Measurements from ENCODE around the gene ST3GAL3. TPM values are rescaled to one million over a fixed set of nuclear protein-coding genes. Genes with fewer than 3 reads are reported as not detected.

Gene ST3GAL3
- polyA plus RNA-seq, 1 of the 3 experiments (the other 2 are of a cell fraction), result 20.6 TPM

DNA sequence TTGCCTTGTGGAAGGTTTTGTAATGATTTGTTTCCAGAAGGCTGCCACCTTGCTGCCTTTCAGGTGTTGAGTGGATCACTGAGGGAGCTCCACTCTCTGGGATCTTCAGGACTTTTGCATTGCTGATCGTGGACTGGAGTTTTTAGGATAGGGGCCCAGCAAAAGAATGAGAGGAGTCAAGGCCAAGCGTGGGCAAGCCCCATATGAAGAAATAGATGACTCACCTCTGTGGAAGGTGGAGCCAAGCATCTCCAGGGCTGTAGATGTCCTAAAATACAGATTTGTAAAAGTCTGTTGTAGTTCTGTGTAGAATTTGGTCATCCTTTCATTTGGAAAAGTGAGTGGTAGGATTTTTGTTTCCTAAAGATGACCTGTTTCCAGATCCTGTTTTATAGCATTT, 67.0 kb downstream of the ST3GAL3 start:
- H3K36me3 ChIP-seq (replicated peaks in 1 of 2; ENCODE audit: control insufficient read depth in 1 of 2, insufficient read depth in 2 of 2, low read length in 1 of 2), result peaks cover 0 to 27% of the 10 kb centered on the region in 2 experiments
- no peaks in the 10 kb centered on the region for H3K27me3 ChIP-seq (ENCODE audit: insufficient read depth)
- no peak for DNase-seq
- 39% methylated on average over 2 of the region's 2 CpGs for WGBS (ENCODE audit: low lambda C conversion rate)
- H3K9me3 ChIP-seq, result no peaks in the 10 kb centered on the region
- H4K20me1 ChIP-seq (ENCODE audit: insufficient read depth), result no peaks in the 10 kb centered on the region
- peaks cover 22% of the 10 kb centered on the region for H3F3A ChIP-seq (replicated peaks; ENCODE audit: insufficient read depth)
- TF ChIP-seq GABPA (IDR thresholded peaks at IDR 0.05; ENCODE audit: low read depth), result no peak
- no peak for TF ChIP-seq NFIC (IDR thresholded peaks at IDR 0.05; ENCODE audit: borderline replicate concordance)
- TF ChIP-seq SIN3A (IDR thresholded peaks at IDR 0.05; ENCODE audit: borderline replicate concordance, low read depth, low read length), result no peak
- no peak for TF ChIP-seq MEF2A (IDR thresholded peaks at IDR 0.05; ENCODE audit: borderline replicate concordance, low read depth)
- TF ChIP-seq, protein P1, sequence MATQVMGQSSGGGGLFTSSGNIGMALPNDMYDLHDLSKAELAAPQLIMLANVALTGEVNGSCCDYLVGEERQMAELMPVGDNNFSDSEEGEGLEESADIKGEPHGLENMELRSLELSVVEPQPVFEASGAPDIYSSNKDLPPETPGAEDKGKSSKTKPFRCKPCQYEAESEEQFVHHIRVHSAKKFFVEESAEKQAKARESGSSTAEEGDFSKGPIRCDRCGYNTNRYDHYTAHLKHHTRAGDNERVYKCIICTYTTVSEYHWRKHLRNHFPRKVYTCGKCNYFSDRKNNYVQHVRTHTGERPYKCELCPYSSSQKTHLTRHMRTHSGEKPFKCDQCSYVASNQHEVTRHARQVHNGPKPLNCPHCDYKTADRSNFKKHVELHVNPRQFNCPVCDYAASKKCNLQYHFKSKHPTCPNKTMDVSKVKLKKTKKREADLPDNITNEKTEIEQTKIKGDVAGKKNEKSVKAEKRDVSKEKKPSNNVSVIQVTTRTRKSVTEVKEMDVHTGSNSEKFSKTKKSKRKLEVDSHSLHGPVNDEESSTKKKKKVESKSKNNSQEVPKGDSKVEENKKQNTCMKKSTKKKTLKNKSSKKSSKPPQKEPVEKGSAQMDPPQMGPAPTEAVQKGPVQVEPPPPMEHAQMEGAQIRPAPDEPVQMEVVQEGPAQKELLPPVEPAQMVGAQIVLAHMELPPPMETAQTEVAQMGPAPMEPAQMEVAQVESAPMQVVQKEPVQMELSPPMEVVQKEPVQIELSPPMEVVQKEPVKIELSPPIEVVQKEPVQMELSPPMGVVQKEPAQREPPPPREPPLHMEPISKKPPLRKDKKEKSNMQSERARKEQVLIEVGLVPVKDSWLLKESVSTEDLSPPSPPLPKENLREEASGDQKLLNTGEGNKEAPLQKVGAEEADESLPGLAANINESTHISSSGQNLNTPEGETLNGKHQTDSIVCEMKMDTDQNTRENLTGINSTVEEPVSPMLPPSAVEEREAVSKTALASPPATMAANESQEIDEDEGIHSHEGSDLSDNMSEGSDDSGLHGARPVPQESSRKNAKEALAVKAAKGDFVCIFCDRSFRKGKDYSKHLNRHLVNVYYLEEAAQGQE (IDR thresholded peaks at IDR 0.05; ENCODE audit: low read depth, low read length), result no peak
- no peak for TF ChIP-seq FOXM1 (IDR thresholded peaks at IDR 0.05; ENCODE audit: low read depth)
- no peak for TF ChIP-seq EZH2phosphoT487 (IDR thresholded peaks at IDR 0.05; ENCODE audit: borderline replicate concordance, low read depth)
- TF ChIP-seq FOSL2 (IDR thresholded peaks at IDR 0.05; ENCODE audit: borderline replicate concordance, low read depth), result peak; percentile 53; the same call in 1 of the 2 replicates
- no peak for TF ChIP-seq GATA2 (CRISPR knock-in tag; IDR thresholded peaks at IDR 0.05)
- TF ChIP-seq TAF1 (IDR thresholded peaks at IDR 0.05; ENCODE audit: borderline replicate concordance, low read depth, low read length), result no peak
- TF ChIP-seq, protein P2, sequence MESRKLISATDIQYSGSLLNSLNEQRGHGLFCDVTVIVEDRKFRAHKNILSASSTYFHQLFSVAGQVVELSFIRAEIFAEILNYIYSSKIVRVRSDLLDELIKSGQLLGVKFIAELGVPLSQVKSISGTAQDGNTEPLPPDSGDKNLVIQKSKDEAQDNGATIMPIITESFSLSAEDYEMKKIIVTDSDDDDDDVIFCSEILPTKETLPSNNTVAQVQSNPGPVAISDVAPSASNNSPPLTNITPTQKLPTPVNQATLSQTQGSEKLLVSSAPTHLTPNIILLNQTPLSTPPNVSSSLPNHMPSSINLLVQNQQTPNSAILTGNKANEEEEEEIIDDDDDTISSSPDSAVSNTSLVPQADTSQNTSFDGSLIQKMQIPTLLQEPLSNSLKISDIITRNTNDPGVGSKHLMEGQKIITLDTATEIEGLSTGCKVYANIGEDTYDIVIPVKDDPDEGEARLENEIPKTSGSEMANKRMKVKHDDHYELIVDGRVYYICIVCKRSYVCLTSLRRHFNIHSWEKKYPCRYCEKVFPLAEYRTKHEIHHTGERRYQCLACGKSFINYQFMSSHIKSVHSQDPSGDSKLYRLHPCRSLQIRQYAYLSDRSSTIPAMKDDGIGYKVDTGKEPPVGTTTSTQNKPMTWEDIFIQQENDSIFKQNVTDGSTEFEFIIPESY (IDR thresholded peaks at IDR 0.05; ENCODE audit: borderline replicate concordance, low read depth), result no peak
- TF ChIP-seq TCF12 (IDR thresholded peaks at IDR 0.05), result no peak
- no peak for TF ChIP-seq NRF1 (IDR thresholded peaks at IDR 0.05; ENCODE audit: low read depth, low read length)
- TF ChIP-seq JUND (IDR thresholded peaks at IDR 0.05), result peak; percentile 58
- H2AFZ ChIP-seq (ENCODE audit: low read depth), result no peak overlapping the region
- H3K79me2 ChIP-seq (ENCODE audit: insufficient read depth), result peaks cover 8% of the 10 kb centered on the region
- no peak overlapping the region for H3K4me3 ChIP-seq (ENCODE audit: low read depth in 2 of 2, low read length in 1 of 2)
- H3K4me1 ChIP-seq (ENCODE audit: control insufficient read depth in 1 of 2, insufficient read depth in 2 of 2, low read depth in 1 of 2, low read length in 1 of 2), result peaks cover 6 to 10% of the 10 kb centered on the region in 2 experiments; a peak in 3 of 4 replicates
- H3K9ac ChIP-seq, result no peak overlapping the region
- POLR2A ChIA-PET, result interaction anchor here (0.6 kb wide), 1 partner anchor 171 kb away, joined by 4 read pairs; no protein-coding TSS in a partner anchor
- CTCF ChIA-PET, result interaction anchor here (0.9 to 3.0 kb wide), 3 partner anchors 10 to 160 kb away, joined by 5 to 26 read pairs (median 9); no protein-coding TSS in a partner anchor
- peak overlapping the region in 1 of 2 experiments; percentile 33; a peak in 2 of 4 replicates for H3K27ac ChIP-seq (ENCODE audit: low read depth in 2 of 2, low read length in 1 of 2)
- no peaks in the 10 kb centered on the region for H3K9me2 ChIP-seq
- no peak overlapping the region for H3K4me2 ChIP-seq

All from SK-N-SH (cell line).